22Rv1 (cell line): ENCODE measurements around the gene PPIP5K2.

Experiments used
- CTCF ChIP-seq: fragments of 450-650 bp; IDR thresholded peaks from 2 replicates; pipeline ENCODE4 v1.5.1; 2017; ENCODE audit warnings: mild to moderate bottlenecking
- ZFX ChIP-seq: fragments of 450-650 bp; IDR thresholded peaks from 2 replicates; pipeline ENCODE4 v1.6.1; 2017; ENCODE audit warnings: antibody characterized with exemption, borderline replicate concordance

GRCh38 chr5:103254921-103255320 is 134.8 kb downstream of the PPIP5K2 start:
- no peak for TF ChIP-seq CTCF
- no peak for TF ChIP-seq ZFX
